CD14-positive monocyte (primary cell): ENCODE measurements around the gene SLC25A22. TPM values are rescaled to one million over a fixed set of nuclear protein-coding genes. Genes with fewer than 3 reads are reported as not detected.

Experiments
- DNase-seq, 3 donors: peaks; one replicate each; pipeline ENCODE4 v3.0.0-alpha.2; 2011 to 2022
- H2AFZ ChIP-seq: 2 replicates; pipeline ENCODE4 v1.6.0; 2012; ENCODE audit warnings: mild to moderate bottlenecking, low read depth, low read length, inconsistent platforms; ENCODE audit not compliant: insufficient read depth, poor library complexity, severe bottlenecking
- H3K27ac ChIP-seq, 2 donors: 1 replicate in 1 of 2; 2 replicates in 1 of 2; pipeline ENCODE4 v1.5.1; 2012 to 2013; ENCODE audit warnings: low read length in 2 of 2, control low read depth in 1 of 2, inconsistent platforms in 1 of 2, low read depth in 1 of 2, mild to moderate bottlenecking in 1 of 2
- H3K27me3 ChIP-seq, 2 donors: one replicate each; pipeline versions ENCODE4 v1.6.0 to v1.6.1; 2011 to 2013; ENCODE audit warnings: low read length in 2 of 2; ENCODE audit not compliant: control insufficient read depth in 2 of 2, insufficient read depth in 2 of 2
- H3K36me3 ChIP-seq, 2 donors: replicated peaks in 1 of 2; 1 replicate in 1 of 2; 2 replicates in 1 of 2; pipeline versions ENCODE4 v1.5.1 to v1.6.1; 2012 to 2013; ENCODE audit warnings: low read length in 2 of 2, control low read depth in 1 of 2, inconsistent platforms in 1 of 2, mild to moderate bottlenecking in 1 of 2; ENCODE audit not compliant: insufficient read depth in 2 of 2, control insufficient read depth in 1 of 2
- H3K4me1 ChIP-seq, 2 donors: 1 replicate in 1 of 2; 2 replicates in 1 of 2; pipeline versions ENCODE4 v1.5.1 to v1.6.1; 2012 to 2013; ENCODE audit warnings: low read length in 2 of 2, control low read depth in 1 of 2, inconsistent platforms in 1 of 2, mild to moderate bottlenecking in 1 of 2, moderate library complexity in 1 of 2; ENCODE audit not compliant: insufficient read depth in 2 of 2, control insufficient read depth in 1 of 2
- H3K4me2 ChIP-seq: replicated peaks from 2 replicates; pipeline ENCODE3; 2012; ENCODE audit warnings: low read length, moderate library complexity, mild to moderate bottlenecking; ENCODE audit not compliant: poor library complexity, severe bottlenecking; ENCODE audit errors: extremely low read depth
- H3K4me3 ChIP-seq, 3 experiments: fragments of 200-600 bp in 1 of 3; sonication (generic) in 1 of 3; replicated peaks in 1 of 3; 1 replicate in 2 of 3; 2 replicates in 1 of 3; pipeline ENCODE4 v1.5.1; 2011 to 2013; ENCODE audit warnings: low read length in 3 of 3, mild to moderate bottlenecking in 3 of 3, control low read depth in 2 of 3, low read depth in 2 of 3, inconsistent platforms in 1 of 3, moderate library complexity in 1 of 3
- H3K79me2 ChIP-seq: 2 replicates; pipeline ENCODE4 v1.6.0; 2012; ENCODE audit warnings: mild to moderate bottlenecking, control low read depth, inconsistent platforms, low read length, moderate library complexity; ENCODE audit not compliant: insufficient read depth
- H3K9ac ChIP-seq: 2 replicates; pipeline ENCODE4 v1.6.0; 2017; ENCODE audit warnings: low read length, mild to moderate bottlenecking; ENCODE audit not compliant: insufficient read depth, poor library complexity, severe bottlenecking
- H3K9me3 ChIP-seq, 2 donors: replicated peaks in 1 of 2; 1 replicate in 1 of 2; 2 replicates in 1 of 2; pipeline versions ENCODE4 v1.5.1 to v1.6.1; 2012 to 2013; ENCODE audit warnings: low read length in 2 of 2, control low read depth in 1 of 2; ENCODE audit not compliant: control insufficient read depth in 1 of 2, insufficient read depth in 1 of 2
- H4K20me1 ChIP-seq: 2 replicates; pipeline ENCODE4 v1.6.0; 2012; ENCODE audit warnings: mild to moderate bottlenecking, low read length, control low read depth, moderate library complexity; ENCODE audit not compliant: insufficient read depth
- H3K27ac Mint-ChIP-seq, 7 donors: one replicate each; pipeline ENCODE4 v1.8.0; 2020; ENCODE audit warnings: mild to moderate bottlenecking in 7 of 7, mixed read lengths in 7 of 7, moderate library complexity in 6 of 7, inconsistent platforms in 2 of 7
- H3K27me3 Mint-ChIP-seq, 3 donors: one replicate each; pipeline ENCODE4 v1.8.0; 2021 to 2022; ENCODE audit warnings: low read depth in 3 of 3, mild to moderate bottlenecking in 3 of 3, mixed read lengths in 3 of 3, moderate library complexity in 3 of 3, inconsistent platforms in 1 of 3
- H3K36me3 Mint-ChIP-seq, 2 donors: one replicate each; pipeline ENCODE4 v1.8.0; 2020; ENCODE audit warnings: mixed read lengths in 2 of 2, inconsistent platforms in 1 of 2, mild to moderate bottlenecking in 1 of 2
- H3K4me1 Mint-ChIP-seq: one replicate; pipeline ENCODE4 v1.8.0; 2020; ENCODE audit warnings: mild to moderate bottlenecking, mixed read lengths
- H3K4me3 Mint-ChIP-seq, 2 donors: one replicate each; pipeline ENCODE4 v1.8.0; 2020; ENCODE audit warnings: mild to moderate bottlenecking in 2 of 2, mixed read lengths in 2 of 2, moderate library complexity in 1 of 2
- H3K9me3 Mint-ChIP-seq, 7 donors: one replicate each; pipeline ENCODE4 v1.8.0; 2020 to 2022; ENCODE audit warnings: mixed read lengths in 7 of 7, mild to moderate bottlenecking in 6 of 7, moderate library complexity in 6 of 7, inconsistent platforms in 2 of 7
- CTCF ChIP-seq: fragments of 200-600 bp; IDR thresholded peaks from one replicate; pipeline ENCODE4 v1.8.0; 2022; ENCODE audit warnings: antibody characterized with exemption, mild to moderate bottlenecking
- WGBS: methylation state at CpG from one replicate; pipeline ENCODE4 v1.1.5; 2013; ENCODE audit warnings: missing lambda C conversion rate; ENCODE audit not compliant: insufficient coverage; 5-methylcytosine and 5-hydroxymethylcytosine counted together
- intact Hi-C, 2 donors: fragments of 100-400 bp; cut with micrococcal nuclease; formaldehyde crosslinking; loops; one replicate each; pipeline versions ENCODE4 v1.15.0 to v1.15.1; 2023
- polyA plus RNA-seq, 3 donors: library from polyadenylated mRNA; depleted of rRNA in 1 of 3; unstranded in 2 of 3; stranded (reverse) in 1 of 3; fragments of 300-500 nt in 2 of 3; fragments of >200 nt in 1 of 3; fragmentation: Illumina TruSeq in 2 of 3; gene quantifications; 1 replicate in 2 of 3; 2 replicates in 1 of 3; pipeline ENCODE4 v1.2.3, GENCODE V29; 2012 to 2021

SLC25A22 gene
- polyA plus RNA-seq, 3 donors: 4.4 to 20.9 (median 5.6) TPM

GRCh38 chr11:760236-760635 lies 37.8 kb downstream of the SLC25A22 start:
- H4K20me1 ChIP-seq: peaks cover 99% of the 10 kb centered on the region
- H3K27me3 ChIP-seq: no peaks in the 10 kb centered on the region
- Mint-ChIP-seq H3K4me3 (no peak overlapping the region), H3K4me1 (peaks cover 4% of the 10 kb centered on the region), H3K36me3 (peaks cover 77 to 97% of the 10 kb centered on the region in 2 donors), H3K9me3 (peaks cover 0 to 3% (median 0%) of the 10 kb centered on the region in 7 donors), H3K27me3 (no peaks in the 10 kb centered on the region), H3K27ac (peak overlapping the region in 3 of 7 donors; percentile 19 to 72 (median 36))
- no peak overlapping the region for H3K9ac ChIP-seq
- H3K4me1 ChIP-seq: no peaks in the 10 kb centered on the region
- no peak for TF ChIP-seq CTCF
- peaks cover 90 to 98% of the 10 kb centered on the region in 2 donors for H3K36me3 ChIP-seq
- no peak overlapping the region for H2AFZ ChIP-seq
- peaks cover 56% of the 10 kb centered on the region for H3K79me2 ChIP-seq
- DNase-seq: no peak
- H3K4me3 ChIP-seq: no peak overlapping the region
- H3K27ac ChIP-seq: no peak overlapping the region
- intact Hi-C loops: no loop called here
- H3K9me3 ChIP-seq: no peaks in the 10 kb centered on the region
- H3K4me2 ChIP-seq: no peak overlapping the region

GRCh38 chr11:749731-750130 lies 48.4 kb downstream of the SLC25A22 start:
- DNase-seq: peak; percentile 62 to 79 (median 78)
- peaks cover 33 to 60% of the 10 kb centered on the region in 2 donors for H3K4me1 ChIP-seq
- peak overlapping the region in 1 of 3 experiments; percentile 87 for H3K4me3 ChIP-seq
- no peaks in the 10 kb centered on the region for H3K27me3 Mint-ChIP-seq
- no peak for TF ChIP-seq CTCF
- H3K36me3 Mint-ChIP-seq: peaks cover 8 to 29% of the 10 kb centered on the region in 2 donors
- peaks cover 72% of the 10 kb centered on the region for H4K20me1 ChIP-seq
- H3K36me3 ChIP-seq: peaks cover 10 to 16% of the 10 kb centered on the region in 2 donors
- H3K27ac Mint-ChIP-seq: peak overlapping the region; percentile 91 to 97 (median 95)
- H3K4me2 ChIP-seq: peak overlapping the region; percentile 74
- H3K9me3 ChIP-seq: no peaks in the 10 kb centered on the region
- H3K27ac ChIP-seq: peak overlapping the region; percentile 92 to 98
- H2AFZ ChIP-seq: no peak overlapping the region
- H3K4me3 Mint-ChIP-seq: peak overlapping the region; percentile 50 to 80
- 10% methylated on average over 2 of the region's 2 CpGs for WGBS
- no peaks in the 10 kb centered on the region for H3K9me3 Mint-ChIP-seq
- no peaks in the 10 kb centered on the region for H3K27me3 ChIP-seq
- H3K9ac ChIP-seq: peak overlapping the region; percentile 10
- peaks cover 38% of the 10 kb centered on the region for H3K4me1 Mint-ChIP-seq
- intact Hi-C loops: loop anchor here in 1 of 2 donors (5.0 kb wide), 1 partner anchor 48 kb away; the partner anchor contains the start of gene SLC25A22
- H3K79me2 ChIP-seq: peaks cover 83% of the 10 kb centered on the region
